PC-3 (cell line): ENCODE measurements around the gene PASK. TPM values are rescaled to one million over a fixed set of nuclear protein-coding genes. Genes with fewer than 3 reads are reported as not detected.

Experiments
- ATAC-seq: fragments of 200-7000 bp; cut with Tn5 transposase; 2 replicates; pipeline ENCODE4 v1.9.1; 2020; ENCODE audit warnings: mild to moderate bottlenecking, moderate library complexity
- BruUV-seq: library from RNA; stranded (reverse); fragments of 400-500 nt; replicated peaks from 2 replicates; lab custom pipeline; 2021; lab: Mats Ljungman, UMichigan
- CTCF ChIA-PET: fragments of 300-600 bp; sonication (Branson Sonifier 250); formaldehyde crosslinking; loops from one replicate; lab custom pipeline; 2022; ENCODE audit warnings: antibody characterized with exemption; lab: Charles Lee
- POLR2A ChIA-PET: fragments of 300-600 bp; sonication (Branson Sonifier 250); formaldehyde crosslinking; loops from one replicate; lab custom pipeline; 2022; ENCODE audit warnings: antibody characterized with exemption; ENCODE audit not compliant: unreplicated experiment; lab: Charles Lee
- DNase-seq: peaks from one replicate; pipeline ENCODE4 v3.0.0-alpha.2; 2015
- H2AFZ ChIP-seq: fragments of 300-600 bp; sonication (generic); 2 replicates; pipeline ENCODE4 v1.6.0; 2016; ENCODE audit warnings: antibody characterized with exemption, low read length
- H3F3A ChIP-seq: fragments of 300-600 bp; sonication (generic); one replicate; pipeline ENCODE4 v1.6.0; 2017; ENCODE audit warnings: antibody characterized with exemption, low read length, control low read depth, mild to moderate bottlenecking; ENCODE audit not compliant: unreplicated experiment
- H3K27ac ChIP-seq: fragments of 300-600 bp; sonication (generic); 2 replicates; pipeline ENCODE4 v1.5.1; 2016; ENCODE audit warnings: mild to moderate bottlenecking, low read length
- H3K27me3 ChIP-seq: fragments of 300-600 bp; sonication (generic); 2 replicates; pipeline ENCODE4 v1.6.1; 2016; ENCODE audit warnings: low read length, mixed read lengths
- H3K36me3 ChIP-seq: fragments of 300-600 bp; sonication (generic); 2 replicates; pipeline ENCODE4 v1.6.1; 2016; ENCODE audit warnings: low read depth, mixed run types, low read length, mixed read lengths
- H3K4me1 ChIP-seq: fragments of 300-600 bp; sonication (generic); 2 replicates; pipeline ENCODE4 v1.5.1; 2016; ENCODE audit warnings: low read length; ENCODE audit not compliant: insufficient read depth
- H3K4me2 ChIP-seq: fragments of 300-600 bp; sonication (generic); 2 replicates; pipeline ENCODE4 v1.6.0; 2016; ENCODE audit warnings: low read length
- H3K4me3 ChIP-seq: fragments of 300-600 bp; sonication (generic); 2 replicates; pipeline ENCODE4 v1.5.1; 2016; ENCODE audit warnings: mild to moderate bottlenecking, low read length, mixed read lengths
- H3K79me2 ChIP-seq: fragments of 300-600 bp; sonication (generic); 2 replicates; pipeline ENCODE4 v1.6.1; 2017; ENCODE audit warnings: low read length, mixed read lengths
- H3K9ac ChIP-seq: fragments of 300-600 bp; sonication (generic); 2 replicates; pipeline ENCODE4 v1.6.0; 2016; ENCODE audit warnings: mild to moderate bottlenecking, low read length
- H3K9me2 ChIP-seq: fragments of 300-600 bp; sonication (generic); replicated peaks from 2 replicates; pipeline ENCODE4 v1.6.1; 2016; ENCODE audit warnings: mixed run types, low read length, mixed read lengths
- H3K9me3 ChIP-seq: fragments of 300-600 bp; sonication (generic); 2 replicates; pipeline ENCODE4 v1.6.1; 2016; ENCODE audit warnings: low read length, mixed read lengths
- H4K20me1 ChIP-seq: fragments of 300-600 bp; sonication (generic); 2 replicates; pipeline ENCODE4 v1.6.1; 2016; ENCODE audit warnings: low read length, mixed read lengths
- EZH2 ChIP-seq: fragments of 300-600 bp; sonication (generic); IDR thresholded peaks from one replicate; pipeline ENCODE4 v1.6.1; 2017; ENCODE audit warnings: antibody characterized with exemption, mild to moderate bottlenecking, low read length; ENCODE audit not compliant: unreplicated experiment
- EZH2phosphoT487 ChIP-seq: fragments of 300-600 bp; sonication (generic); IDR thresholded peaks from 2 replicates; pipeline ENCODE4 v1.6.1; 2018; ENCODE audit warnings: mild to moderate bottlenecking, antibody characterized with exemption, low read length, borderline replicate concordance
- intact Hi-C: fragments of 100-400 bp; cut with micrococcal nuclease; formaldehyde crosslinking; loops from 2 replicates; pipeline ENCODE4 v1.9.0; 2023
- total RNA-seq: library from RNA; depleted of rRNA; stranded (reverse); fragments of >200 nt; gene quantifications from 2 replicates; pipeline ENCODE4 v1.2.3, GENCODE V29; 2014
- TF ChIP-seq, protein P1 (sequence below): fragments of 300-600 bp; sonication (generic); conservative IDR thresholded peaks from 2 replicates; pipeline ENCODE4 v1.5.1; 2017; ENCODE audit warnings: antibody characterized with exemption, low read depth, mild to moderate bottlenecking, low read length

Gene PASK
- total RNA-seq, 1 experiment from 2014 or later, result 4.1 TPM

DNA sequence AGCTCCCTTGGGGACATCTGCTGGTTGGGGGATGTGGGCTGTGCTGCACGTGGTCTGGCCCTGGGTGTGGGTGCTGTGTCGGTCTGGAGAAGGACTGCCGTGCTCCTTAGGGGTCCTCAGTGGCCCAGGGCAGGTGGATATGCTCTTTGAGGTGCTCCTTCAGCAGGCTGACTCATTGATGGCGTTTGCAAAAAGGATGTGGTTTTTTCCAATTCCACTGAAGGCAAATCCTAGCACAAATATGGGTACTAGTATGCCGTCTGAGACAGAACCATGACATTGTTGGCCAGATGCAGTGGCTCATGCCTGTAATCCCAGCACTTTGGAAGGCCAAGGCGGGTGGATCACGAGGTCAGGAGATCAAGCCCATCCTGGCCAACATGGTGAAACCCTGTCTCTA, 4.3 kb upstream of the PASK start:
- ChIA-PET CTCF (no interaction called here), POLR2A (no interaction called here)

DNA sequence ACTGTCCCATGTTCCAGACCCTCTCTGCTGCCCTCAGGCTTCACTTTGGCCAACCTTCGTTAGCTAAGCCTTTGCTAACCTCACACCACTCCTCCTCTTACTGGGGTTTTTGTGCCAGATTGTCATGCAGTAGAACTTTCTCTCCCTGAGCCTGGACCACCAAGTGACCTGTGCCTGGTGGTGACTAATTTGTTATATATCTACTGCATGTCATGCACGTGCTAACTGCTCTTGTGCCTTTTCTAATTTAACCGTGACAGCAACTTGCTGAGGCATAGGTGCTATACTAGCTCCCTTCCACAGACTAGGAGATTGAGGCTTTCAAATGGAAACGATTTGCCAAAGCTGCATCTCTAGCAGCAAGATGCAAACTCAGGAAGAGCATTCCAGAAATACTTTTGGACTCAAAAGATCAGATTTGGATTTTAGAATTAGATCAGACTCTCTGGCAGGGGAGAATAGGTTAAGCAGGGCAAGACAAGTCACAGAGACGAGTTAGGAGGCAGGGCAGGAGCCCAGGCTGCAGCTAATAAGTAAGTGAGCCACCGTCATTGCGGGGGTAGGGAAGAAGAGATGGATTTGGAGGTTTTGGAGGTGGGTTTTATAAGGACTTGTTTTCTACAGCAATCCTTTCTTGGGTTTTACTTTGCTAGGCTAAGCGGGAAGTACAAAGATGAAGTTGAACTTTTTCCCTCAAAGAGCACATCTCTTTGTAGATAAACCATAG, 2.8 kb upstream of the PASK start:
- no peaks in the 10 kb centered on the region for H3K27me3 ChIP-seq
- no peaks in the 10 kb centered on the region for H3K9me2 ChIP-seq
- peaks cover 9% of the 10 kb centered on the region for H3K79me2 ChIP-seq
- no peaks in the 10 kb centered on the region for H3K4me1 ChIP-seq
- no peak overlapping the region for H2AFZ ChIP-seq
- no peak overlapping the region for H3K27ac ChIP-seq
- DNase-seq (no peak), ATAC-seq (no peak)
- CTCF ChIA-PET, result no interaction called here
- H3F3A ChIP-seq, result no peaks in the 10 kb centered on the region
- POLR2A ChIA-PET, result no interaction called here
- H3K9ac ChIP-seq, result no peak overlapping the region
- intact Hi-C loops, result no loop called here
- no peak overlapping the region for H3K4me3 ChIP-seq
- no peaks in the 10 kb centered on the region for H4K20me1 ChIP-seq
- no TSS peak for BruUV-seq
- H3K36me3 ChIP-seq, result no peaks in the 10 kb centered on the region
- H3K4me2 ChIP-seq, result no peak overlapping the region
- no peaks in the 10 kb centered on the region for H3K9me3 ChIP-seq
- no peak for TF ChIP-seq EZH2phosphoT487
- TF ChIP-seq, protein P1, sequence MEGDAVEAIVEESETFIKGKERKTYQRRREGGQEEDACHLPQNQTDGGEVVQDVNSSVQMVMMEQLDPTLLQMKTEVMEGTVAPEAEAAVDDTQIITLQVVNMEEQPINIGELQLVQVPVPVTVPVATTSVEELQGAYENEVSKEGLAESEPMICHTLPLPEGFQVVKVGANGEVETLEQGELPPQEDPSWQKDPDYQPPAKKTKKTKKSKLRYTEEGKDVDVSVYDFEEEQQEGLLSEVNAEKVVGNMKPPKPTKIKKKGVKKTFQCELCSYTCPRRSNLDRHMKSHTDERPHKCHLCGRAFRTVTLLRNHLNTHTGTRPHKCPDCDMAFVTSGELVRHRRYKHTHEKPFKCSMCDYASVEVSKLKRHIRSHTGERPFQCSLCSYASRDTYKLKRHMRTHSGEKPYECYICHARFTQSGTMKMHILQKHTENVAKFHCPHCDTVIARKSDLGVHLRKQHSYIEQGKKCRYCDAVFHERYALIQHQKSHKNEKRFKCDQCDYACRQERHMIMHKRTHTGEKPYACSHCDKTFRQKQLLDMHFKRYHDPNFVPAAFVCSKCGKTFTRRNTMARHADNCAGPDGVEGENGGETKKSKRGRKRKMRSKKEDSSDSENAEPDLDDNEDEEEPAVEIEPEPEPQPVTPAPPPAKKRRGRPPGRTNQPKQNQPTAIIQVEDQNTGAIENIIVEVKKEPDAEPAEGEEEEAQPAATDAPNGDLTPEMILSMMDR, result no peak
- TF ChIP-seq EZH2, result no peak

More for the DNA sequence above, 4.3 kb upstream of the PASK start:
- ATAC-seq, result no peak
- H3K27me3 ChIP-seq, result no peaks in the 10 kb centered on the region
- H3K9ac ChIP-seq, result no peak overlapping the region
- H3K4me1 ChIP-seq, result no peaks in the 10 kb centered on the region
- no TSS peak for BruUV-seq
- no peak for DNase-seq
- no peaks in the 10 kb centered on the region for H4K20me1 ChIP-seq
- no peaks in the 10 kb centered on the region for H3K9me2 ChIP-seq
- no peaks in the 10 kb centered on the region for H3K9me3 ChIP-seq
- no peaks in the 10 kb centered on the region for H3F3A ChIP-seq
- no peak overlapping the region for H2AFZ ChIP-seq
- no peak overlapping the region for H3K4me2 ChIP-seq
- H3K4me3 ChIP-seq, result no peak overlapping the region
- no peak overlapping the region for H3K27ac ChIP-seq
- H3K36me3 ChIP-seq, result no peaks in the 10 kb centered on the region
- TF ChIP-seq EZH2phosphoT487, result no peak
- TF ChIP-seq, protein P1, result no peak
- no peak for TF ChIP-seq EZH2
- intact Hi-C loops, result no loop called here
- H3K79me2 ChIP-seq, result peaks cover 9% of the 10 kb centered on the region
